ENCODE measurements around the gene SLCO2A1.

DNA sequence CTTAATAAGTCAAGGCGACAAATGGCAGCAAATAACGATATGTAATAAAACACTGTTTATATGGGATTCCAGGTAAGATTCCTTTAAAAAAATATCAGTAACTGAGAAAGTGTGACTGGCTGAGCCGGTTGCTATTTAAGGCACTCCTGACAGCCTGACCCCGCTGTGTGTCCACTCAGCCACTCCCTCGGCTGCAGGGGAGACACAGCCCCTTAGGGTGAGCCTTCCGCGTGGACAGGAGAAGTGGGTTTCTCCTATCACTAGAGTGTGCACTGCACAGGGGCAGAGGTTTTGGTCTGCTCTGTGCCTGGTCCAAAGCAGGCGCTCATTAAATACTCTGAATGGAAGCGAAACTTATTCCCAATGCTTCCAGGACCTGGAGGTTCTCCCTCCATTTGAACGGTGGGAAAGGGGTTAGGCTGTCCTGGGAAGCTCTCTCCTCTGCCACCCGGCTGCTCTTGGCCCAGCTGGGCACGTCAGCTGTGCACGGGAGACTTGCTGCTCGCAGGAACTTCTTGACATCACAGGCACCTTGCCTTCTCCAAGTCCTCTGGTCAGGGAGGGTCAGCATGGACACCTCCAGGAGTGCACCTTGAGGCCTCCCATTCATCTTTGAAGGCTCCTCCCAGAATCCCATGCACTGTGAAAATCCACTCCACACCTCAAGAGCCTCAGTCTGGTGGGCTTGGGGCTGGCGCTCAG is 43.3 kb upstream of the SLCO2A1 start:
- TF ChIP-seq, protein P1, sequence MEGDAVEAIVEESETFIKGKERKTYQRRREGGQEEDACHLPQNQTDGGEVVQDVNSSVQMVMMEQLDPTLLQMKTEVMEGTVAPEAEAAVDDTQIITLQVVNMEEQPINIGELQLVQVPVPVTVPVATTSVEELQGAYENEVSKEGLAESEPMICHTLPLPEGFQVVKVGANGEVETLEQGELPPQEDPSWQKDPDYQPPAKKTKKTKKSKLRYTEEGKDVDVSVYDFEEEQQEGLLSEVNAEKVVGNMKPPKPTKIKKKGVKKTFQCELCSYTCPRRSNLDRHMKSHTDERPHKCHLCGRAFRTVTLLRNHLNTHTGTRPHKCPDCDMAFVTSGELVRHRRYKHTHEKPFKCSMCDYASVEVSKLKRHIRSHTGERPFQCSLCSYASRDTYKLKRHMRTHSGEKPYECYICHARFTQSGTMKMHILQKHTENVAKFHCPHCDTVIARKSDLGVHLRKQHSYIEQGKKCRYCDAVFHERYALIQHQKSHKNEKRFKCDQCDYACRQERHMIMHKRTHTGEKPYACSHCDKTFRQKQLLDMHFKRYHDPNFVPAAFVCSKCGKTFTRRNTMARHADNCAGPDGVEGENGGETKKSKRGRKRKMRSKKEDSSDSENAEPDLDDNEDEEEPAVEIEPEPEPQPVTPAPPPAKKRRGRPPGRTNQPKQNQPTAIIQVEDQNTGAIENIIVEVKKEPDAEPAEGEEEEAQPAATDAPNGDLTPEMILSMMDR (IDR thresholded peaks at IDR 0.05): no peak
- TF ChIP-seq EP300 (IDR thresholded peaks at IDR 0.05): no peak
- no peak for TF ChIP-seq POLR2A (IDR thresholded peaks at IDR 0.05)
- no peak for TF ChIP-seq POLR2AphosphoS5 (IDR thresholded peaks at IDR 0.05)
